HG03025 (cell line): ENCODE measurements around the gene DENND2D.

Experiments
- ATAC-seq: cut with Tn5 transposase; IDR thresholded peaks from one replicate; pipeline ENCODE4 v1.9.1; 2021; ENCODE audit warnings: mild to moderate bottlenecking, moderate library complexity; ENCODE audit not compliant: unreplicated experiment, low FRiP score

DENND2D gene

GRCh38 chr1:111183308-111184069 lies 17.0 kb downstream of the DENND2D start:
- ATAC-seq: no peak

GRCh38 chr1:111182052-111182451 lies 18.4 kb downstream of the DENND2D start:
- ATAC-seq: no peak

- ATAC-seq: no peak
These were observed 20.4 kb downstream of the DENND2D start for GRCh38 chr1:111179968-111180533.

DNA sequence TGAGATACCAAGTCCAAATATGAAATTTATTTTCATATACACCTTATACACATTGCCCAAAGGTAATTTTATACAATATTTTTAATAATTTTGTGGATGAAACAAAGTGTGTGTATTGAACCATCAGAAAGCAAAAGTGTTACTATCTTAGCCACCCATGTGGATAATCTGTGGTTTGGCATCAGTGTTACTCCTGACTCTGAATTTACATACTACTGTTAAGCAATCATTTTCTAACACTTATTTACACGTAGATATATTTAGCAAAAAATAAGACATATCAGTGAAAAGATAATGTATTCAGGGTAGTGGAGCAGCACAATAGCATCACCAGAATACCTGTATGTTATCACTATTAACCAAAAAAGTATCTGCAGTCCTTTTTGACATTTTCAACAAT lies 23.8 kb downstream of the DENND2D start:
- ATAC-seq: no peak

DNA sequence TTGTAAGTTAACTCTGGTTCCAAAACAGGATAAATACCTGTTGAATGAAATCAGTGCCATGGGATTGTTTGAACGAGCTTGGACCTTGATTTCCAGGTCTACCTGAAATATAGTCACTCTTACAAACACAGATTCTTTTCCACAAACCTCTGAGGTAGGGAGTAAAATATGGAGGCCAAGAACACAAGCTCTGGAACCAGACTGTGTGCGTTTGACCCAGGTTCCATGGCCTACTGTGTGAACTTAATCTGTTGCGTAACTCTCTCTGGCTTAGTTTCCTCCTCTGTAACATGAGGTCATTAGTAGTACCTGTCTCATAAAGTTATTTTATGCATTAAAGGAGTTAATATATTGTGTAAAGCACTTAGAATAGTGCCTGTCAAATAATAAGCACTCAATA lies 25.1 kb downstream of the DENND2D start:
- no peak for ATAC-seq

GRCh38 chr1:111174070-111174469 lies 26.4 kb downstream of the DENND2D start:
- ATAC-seq: no peak

GRCh38 chr1:111172463-111172862 lies 28.0 kb downstream of the DENND2D start:
- no peak for ATAC-seq

DNA sequence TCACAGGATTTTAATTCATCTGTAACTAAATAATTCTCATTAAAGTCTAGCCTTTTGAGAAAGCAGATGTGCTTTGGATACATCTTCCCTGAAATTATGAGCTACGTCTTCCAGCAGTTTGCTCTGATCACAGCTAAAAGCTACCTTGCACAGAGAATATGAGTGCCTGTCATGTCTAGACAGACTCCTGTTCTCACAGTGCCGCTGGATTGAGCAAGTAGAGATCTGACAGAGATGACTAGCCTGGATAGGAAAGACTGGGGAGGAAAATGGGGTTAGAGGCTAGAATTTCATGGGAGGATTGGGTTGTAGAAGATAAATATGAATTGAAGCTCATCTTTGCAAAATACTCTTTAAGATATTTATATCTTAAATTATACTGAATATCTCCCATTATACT lies 36.3 kb downstream of the DENND2D start:
- no peak for ATAC-seq

- ATAC-seq: no peak
These were observed 37.1 kb downstream of the DENND2D start for GRCh38 chr1:111163363-111163762.

DNA sequence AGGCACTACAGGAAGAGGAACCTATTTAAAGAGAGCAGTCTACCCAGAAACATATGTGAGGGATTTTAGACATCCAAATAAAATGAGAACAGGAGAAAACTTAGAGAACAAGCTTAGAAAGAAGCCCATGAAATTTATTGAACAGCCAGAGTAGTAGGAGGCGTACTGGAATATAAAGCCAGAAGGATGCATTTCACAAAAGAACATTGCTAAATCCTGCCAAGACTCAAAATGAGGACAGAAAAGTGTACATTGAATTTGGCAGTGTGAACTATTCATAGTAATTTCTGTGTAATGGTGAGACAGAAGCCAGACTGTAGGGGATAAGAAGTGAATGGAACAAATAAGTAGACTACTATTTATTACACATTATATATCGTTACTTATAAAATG lies 38.0 kb downstream of the DENND2D start:
- no peak for ATAC-seq

- ATAC-seq: no peak
These were observed 38.5 kb downstream of the DENND2D start for GRCh38 chr1:111161843-111162487.

- no peak for ATAC-seq
These were observed 43.0 kb downstream of the DENND2D start for GRCh38 chr1:111157431-111157830.

DNA sequence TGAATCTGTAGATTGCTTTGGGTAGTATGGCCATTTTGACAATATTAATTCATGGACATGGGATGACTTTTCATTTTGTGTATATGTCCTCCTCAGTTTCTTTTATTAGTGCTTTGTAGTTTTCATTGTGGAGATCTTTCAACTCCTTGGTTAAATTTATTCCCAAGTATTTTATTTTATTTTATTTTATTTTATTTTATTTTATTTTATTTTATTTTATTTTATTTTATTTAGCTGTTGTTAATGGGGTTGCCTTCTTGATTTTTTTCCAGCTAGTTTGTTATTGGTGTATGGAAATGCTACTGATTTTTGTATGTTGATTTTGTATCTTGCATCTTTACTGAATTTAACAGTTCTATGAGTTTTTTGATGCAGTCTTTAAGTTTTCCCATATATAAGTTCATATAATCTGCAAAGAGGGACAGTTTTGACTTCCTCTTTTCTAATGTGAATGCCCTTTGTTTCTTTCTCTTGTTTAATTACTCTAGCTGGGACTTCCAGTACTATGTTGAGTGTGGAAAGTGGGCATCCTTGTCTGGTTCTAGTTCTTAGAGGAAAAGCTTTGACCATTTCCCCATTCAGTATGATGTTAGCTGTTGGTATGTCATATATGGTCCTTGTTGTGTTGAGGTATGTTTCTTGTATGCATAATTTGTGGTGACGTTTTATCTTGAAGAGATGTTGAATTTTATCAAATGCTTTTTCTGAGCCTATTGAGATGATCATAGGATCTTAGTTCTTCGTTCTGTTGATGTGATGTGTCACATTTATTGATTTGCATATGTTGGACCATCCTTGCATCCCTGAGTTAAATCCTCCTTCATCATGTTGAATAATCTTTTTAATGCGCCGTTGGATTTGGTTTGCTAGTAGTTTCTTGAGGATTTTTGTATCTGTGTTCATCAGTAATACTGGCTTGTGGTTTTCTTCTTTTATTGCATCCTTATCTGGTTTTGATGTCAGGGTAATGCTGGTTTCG lies 46.1 kb downstream of the DENND2D start:
- ATAC-seq: no peak

DNA sequence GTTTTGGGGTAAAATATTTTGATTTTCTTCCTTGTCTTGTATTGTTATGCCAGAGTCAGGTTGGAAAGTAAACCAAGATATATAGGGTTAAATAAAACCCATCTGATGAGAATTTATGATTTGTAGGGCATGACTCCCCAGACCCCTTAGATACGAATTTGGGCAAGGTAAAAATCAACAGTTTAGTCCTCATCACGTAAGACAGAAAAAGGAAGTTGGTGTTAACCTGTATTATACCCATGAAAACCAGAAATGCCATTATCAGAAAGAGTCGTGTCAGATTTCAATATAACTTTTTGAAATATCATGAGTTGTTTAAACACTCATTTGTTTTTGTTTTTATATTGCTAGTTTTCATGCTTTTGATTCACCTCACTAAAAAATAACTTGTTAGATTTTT lies 48.6 kb downstream of the DENND2D start:
- no peak for ATAC-seq

DNA sequence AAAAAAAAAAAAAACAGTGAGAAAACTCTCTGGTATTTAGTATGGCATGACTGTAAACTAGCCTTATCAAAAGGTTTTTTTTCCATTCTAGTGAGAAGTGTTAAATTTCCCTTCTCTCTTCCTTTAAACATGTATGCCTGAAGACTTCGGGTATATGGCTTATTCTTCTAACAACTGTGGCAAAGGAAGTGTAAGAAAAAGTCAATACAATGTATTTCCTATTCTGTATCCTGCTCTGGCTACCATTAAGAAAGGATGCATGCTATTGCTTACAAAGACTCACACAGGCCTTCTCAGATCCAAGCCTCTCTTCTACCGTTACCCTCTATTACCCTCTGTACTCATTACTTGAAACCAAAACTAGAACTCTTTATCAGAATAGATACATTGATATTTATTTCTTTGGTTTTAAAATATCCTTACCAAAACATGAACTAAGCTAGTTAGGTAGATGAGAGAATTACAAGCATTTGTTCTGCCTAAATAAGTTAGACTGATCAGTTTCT lies 52.0 kb downstream of the DENND2D start:
- ATAC-seq: no peak

GRCh38 chr1:111147948-111148347 lies 52.5 kb downstream of the DENND2D start:
- ATAC-seq: no peak

- ATAC-seq: no peak
These were observed 54.3 kb downstream of the DENND2D start for GRCh38 chr1:111145963-111146768.

DNA sequence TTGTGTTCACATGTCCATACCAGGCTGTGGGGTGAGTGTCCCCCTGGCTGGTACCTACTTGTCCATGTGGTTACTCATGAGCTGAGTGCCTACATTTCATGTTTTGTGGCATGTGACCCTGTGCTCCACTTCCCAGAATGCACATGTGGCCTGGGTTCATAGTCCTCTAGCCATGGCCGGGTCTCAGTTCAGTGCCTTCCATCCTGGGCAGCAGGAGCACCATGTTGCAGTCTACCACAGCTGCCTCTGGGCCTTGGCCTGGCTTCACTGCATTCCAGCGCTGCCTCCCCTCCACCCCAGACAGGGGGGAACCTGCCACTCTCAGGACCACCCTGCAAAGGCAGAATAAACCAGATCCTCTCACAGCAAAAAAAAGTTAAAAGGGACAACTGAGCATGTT lies 54.9 kb downstream of the DENND2D start:
- ATAC-seq: no peak

GRCh38 chr1:111142356-111142975 lies 58.0 kb downstream of the DENND2D start:
- ATAC-seq: no peak
